NCI-H2107 treated with DMSO at 0.1 percent for 48 hours (cell line): ENCODE data around the gene POP4.
"Not testable (repeated sequence)": the region's sequence is repeated elsewhere in the genome, so short reads cannot be mapped to it uniquely, and the experiment has no call there.

Experiments
- DNase-seq: peaks from one replicate; lab custom pipeline; 2025; ENCODE audit not compliant: unreplicated experiment; lab: John Stamatoyannopoulos, UW

Gene POP4

GRCh38 chr19:29605653-29606419 lies at the start of gene POP4:
POP4 (plus strand) TSS chr19:29606283; CDS start chr19:29606319, 36 bp downstream.
- peak; percentile 87 for DNase-seq

- DNase-seq, result not testable (repeated sequence)
Observed at GRCh38 chr19:29559110-29559509, 47.0 kb upstream of the POP4 start.

GRCh38 chr19:29559743-29560142 lies 46.3 kb upstream of the POP4 start:
- no peak for DNase-seq

DNA sequence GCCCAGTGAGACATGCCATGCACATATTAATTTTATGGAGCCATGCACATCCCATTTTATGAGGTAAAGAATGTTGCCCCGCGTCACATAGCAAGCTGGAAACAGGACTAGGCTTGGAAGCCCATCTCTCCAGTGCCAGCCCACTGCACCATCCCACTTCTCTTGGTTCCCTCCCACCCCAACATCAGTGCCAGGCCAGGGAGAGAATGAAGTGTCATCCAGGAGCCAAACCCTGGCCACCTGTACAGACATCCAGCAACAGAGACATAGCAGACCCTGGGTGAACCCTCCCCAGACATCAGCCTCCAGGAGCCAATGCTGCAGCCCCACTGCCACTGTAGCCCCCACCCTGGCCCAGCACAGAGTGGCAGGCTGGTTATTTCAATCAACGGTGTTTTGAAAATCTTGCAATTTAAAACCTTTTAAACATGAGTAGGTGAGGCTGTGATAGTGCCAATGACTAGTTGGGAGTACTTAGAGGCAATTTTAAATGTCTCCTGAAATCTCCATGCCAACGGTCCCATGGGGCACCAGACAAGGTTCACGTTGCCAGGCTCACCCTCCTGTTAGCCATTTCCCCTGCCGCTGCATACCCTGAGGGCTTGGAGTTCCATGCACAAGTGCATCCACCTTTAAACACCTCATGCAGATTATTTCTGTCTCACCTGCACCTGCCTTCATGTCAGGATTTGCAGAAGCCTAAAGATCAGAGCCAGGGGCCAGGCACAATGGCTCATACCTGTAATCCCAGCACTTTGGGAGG lies 45.6 kb upstream of the POP4 start:
- peak; percentile 62 for DNase-seq

DNA sequence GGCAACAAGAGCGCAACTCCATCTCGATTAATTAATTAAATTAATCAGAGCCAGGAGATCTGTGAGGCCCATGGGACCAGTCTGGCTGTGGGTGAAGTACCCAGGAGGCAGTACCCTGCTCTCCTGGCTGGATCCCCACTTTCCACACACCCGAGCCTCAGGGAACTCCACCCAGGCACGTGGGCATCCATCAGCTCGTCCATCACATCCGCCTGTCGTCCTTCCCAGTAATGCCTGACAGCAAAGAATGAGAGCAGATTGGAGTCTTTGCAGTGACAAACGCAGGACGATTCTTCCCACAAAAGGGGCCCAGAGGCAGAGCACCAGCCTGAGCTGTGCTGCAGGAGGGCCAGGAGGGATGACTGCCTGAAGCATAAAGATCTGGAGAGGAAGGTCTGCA lies 44.5 kb upstream of the POP4 start:
- no peak for DNase-seq

GRCh38 chr19:29562299-29563297 lies 43.5 kb upstream of the POP4 start:
- no peak for DNase-seq

DNA sequence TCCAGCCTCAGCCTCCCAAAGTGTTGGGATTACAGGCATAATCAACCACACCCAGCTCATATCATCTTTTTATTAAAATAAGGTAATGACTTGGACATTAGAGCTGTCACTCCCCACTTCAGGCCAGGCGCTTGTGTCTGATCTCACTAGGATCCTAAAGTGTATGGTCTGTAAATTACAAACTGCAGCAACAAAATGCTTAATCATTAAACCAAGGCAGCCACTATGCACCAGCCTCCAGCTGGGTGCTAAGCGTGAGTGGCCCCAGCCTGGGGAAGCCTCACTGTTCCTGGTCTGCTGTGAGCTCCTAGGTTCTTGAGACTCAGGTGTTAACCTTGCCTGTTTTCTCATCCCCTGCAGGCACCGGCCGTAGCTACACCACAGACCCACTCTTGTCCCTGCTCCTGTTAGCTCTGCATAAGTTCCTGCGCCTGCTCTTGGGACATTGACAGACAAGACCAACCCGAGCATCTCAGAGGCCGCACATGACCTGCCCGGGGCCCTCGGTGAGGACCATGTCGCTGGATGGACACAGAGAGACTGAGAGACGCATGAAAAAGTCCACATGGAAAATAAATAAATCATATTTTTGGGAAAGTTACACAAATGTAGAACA lies 42.5 kb upstream of the POP4 start:
- no peak for DNase-seq

- peak; percentile 72 for DNase-seq
Observed at GRCh38 chr19:29564574-29565005, 41.5 kb upstream of the POP4 start.

DNA sequence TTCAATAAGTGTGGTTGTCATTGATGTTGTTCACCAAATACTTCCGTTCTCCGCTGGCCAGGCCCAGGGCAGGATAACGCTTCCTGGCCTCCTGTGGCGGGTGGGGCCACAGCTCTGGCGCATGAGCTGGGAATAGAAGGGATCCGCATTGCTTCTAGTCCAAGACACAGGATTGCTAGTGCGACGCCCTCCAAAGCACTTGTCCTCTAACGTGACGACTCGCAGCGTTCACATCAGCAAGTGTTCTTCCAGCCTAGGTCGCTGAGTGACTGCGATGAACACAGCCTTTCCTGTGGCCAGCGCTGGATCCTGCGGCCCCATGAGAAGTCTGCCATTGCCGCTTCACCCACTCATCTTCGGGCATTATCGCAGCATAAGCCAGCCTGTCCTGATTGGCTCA lies 40.9 kb upstream of the POP4 start:
- DNase-seq, result no peak

GRCh38 chr19:29566496-29567054 lies 39.5 kb upstream of the POP4 start:
- DNase-seq, result no peak

DNA sequence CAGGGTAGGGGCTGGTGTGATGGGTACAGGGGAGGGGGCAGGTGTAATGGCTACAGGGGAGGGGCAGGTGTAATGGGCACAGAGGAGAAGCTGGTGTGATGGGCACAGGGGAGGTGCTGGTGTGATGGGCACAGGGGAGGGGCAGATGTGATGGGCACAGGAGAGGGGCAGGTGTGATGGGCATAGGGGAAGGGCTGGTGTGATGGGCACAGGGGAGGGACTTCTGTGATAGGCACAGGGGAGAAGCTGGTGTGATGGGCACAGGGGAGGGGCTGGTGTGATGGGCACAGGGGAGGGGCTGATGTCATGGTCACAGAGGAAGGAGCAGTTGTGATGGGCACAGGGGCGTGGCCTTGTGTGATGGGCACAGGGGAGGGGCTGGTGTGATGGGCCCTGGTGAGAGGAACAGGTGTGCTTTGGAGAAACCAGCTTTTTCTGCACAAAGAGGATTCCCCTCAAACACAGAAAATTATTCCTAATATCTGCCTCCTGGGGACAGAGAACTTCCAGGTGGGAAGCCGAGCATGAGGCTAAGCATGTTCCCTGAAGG lies 38.6 kb upstream of the POP4 start:
- DNase-seq, result no peak

DNA sequence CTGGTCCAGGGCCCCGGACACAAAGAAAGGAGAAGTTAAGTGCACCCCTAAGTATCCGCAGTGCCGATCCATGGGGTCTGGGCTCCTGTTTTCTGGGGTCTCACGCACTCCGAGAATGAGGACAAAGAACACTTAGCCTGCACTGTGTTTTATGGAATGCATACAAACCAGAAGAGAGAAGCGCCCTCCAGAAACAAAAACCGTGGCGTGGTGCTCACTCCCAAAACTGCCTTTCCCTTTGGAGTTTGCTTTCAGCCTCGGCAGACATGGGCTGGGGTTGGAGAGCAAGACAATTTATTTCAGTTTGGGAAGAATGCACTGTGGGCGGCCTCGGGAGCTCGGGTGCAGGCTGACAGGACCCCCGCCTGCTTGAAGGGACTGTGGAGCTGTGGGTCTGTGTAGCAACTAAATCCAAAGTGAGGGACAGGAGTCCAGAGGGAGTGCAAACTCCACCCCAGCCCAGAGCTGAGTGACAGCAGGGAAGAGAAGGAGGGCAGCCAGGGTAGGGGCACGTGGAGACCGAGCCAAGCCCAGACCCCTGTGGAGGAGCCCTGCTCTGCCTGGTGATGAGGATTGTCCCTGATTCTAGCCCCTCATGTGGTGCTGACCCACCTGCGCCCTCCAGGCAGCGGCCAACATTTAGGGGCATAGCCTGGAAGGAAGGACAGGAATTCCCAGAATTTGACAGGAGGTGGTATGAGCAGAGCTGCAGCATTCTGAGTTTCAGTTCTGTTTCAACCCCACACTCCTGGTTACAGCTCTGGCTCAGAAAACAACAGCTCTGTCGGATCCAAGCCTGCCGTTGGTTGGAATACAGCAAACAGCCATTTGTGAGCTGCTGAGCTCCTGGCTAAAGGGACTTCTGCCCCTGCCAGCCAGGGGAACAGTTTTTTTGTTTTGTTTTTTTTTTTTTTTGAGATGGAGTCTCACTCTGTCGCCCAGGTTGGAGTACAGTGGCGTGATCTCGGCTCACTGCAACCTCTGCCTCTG lies 37.8 kb upstream of the POP4 start:
- no peak for DNase-seq

- no peak for DNase-seq
Observed at GRCh38 chr19:29569038-29569911, 36.8 kb upstream of the POP4 start.

DNA sequence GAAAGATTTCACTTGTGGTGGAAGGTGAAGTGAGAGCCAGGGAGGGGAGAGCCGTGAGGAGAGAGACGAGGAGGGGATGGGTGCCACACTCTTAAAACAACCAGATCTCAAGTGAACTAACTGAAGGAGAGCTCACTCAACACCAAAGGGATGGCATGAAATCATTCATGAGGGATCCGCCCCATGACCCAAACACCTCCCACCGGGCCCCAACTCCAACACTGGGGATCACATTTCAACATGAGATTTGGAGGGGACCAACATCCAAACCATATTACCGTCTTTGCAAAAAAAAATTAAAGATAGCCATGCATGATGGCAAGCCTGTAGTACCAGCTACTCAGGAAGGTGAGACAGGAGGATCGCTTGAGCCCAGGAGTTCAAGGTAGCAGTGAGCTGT lies 34.9 kb upstream of the POP4 start:
- DNase-seq, result no peak

DNA sequence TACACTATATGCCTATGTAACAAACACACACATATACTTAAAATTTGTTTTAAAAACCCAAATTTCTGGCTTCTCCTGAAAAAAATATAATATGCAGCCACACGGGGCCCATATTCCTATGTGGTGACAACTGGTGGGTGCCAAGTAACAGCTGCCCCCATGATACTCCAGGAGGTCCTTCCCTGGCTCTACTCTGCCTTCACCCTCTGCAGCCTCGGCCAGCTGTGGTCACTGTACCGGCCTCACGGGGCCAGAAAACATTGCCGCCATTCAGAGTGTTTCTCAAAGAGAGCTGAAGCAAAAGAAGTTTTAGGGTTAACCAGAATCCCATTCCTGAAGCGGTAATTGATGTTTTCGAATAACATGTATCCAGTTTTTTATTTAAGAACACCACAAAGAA lies 32.6 kb upstream of the POP4 start:
- no peak for DNase-seq

DNA sequence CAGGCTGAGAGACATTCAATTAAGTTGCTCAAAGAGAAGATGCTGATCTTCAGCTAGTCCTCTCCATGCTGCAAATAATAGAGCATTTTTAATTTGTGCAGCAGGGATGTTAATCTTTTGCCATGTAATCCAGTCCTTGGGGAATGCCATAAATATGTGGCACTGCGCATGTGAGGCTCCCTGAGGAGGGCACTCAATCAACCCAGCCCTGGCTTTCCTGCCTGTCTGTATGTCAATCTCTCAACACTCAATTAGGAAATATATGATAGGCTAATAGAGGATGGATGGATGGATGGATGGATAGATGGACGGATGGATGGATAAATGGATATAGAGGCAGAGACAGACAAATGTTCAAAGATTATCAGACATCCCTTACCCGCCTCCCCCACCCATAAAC lies 31.6 kb upstream of the POP4 start:
- DNase-seq, result no peak

GRCh38 chr19:29576046-29576606 lies 30.0 kb upstream of the POP4 start:
- no peak for DNase-seq
